ENCODE results near the gene BST1.
"Not testable (repeated sequence)": the region's sequence is repeated elsewhere in the genome, so short reads cannot be mapped to it uniquely, and the experiment has no call there.

The BST1 gene

DNA sequence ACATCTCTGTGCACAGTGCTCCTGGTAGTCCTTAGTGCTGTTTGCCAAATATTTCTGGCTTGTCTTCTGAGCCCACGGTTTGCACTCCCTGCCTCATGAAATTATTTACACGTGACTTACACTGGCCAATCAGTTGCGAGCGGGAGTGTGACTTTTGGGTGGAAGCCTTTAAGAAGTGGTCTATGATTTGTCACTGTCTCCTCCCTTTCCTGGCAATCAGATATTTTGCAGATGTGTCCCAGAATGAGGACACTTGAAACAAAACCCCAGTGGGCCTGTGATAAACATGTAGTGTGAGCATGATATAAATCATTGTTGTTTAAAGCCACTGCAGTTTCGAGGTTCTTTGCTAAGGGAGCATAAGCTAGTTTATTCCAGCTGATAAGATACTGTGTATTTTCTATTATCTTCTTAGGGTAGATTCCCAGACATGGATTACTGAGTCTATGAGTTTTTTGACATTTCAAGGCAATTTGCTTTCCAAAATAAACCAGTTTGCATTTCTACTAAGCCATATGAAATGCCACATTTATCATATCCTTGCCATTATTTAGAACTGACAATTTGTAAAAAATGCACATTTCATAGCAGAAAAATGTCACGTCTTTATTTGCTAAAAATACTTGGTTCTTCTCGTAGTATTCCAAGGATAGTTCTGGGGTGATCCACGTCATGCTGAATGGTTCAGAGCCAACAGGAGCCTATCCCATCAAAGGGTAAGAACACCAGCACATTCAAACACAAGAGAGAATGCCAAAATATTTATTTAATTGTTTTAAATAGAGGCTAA is 12.0 kb downstream of the BST1 start:
- no peak for DNase-seq

GRCh38 chr4:15716115-15716514 is 13.2 kb downstream of the BST1 start:
- DNase-seq = no peak

DNA sequence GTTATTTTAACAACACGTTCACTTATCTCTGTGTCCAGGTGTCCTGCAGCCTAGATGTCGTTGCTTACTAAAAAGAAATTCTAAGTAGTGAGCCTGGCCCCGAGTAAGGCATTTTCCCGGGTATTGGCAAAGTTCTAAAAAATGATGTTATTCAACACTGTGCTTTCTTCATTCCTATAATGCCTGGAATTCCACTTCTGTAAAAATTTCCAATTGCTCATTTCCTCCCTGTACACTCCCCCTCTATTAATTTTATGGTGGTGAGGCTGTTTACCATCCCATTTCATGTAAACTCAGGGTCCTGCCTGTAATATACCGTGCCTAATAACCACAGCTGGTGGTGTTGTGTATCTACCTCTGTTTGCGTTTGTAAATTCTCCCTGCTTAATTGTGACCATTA is 14.2 kb downstream of the BST1 start:
- DNase-seq = no peak

GRCh38 chr4:15717657-15718416 is 15.0 kb downstream of the BST1 start:
- no peak for DNase-seq

DNA sequence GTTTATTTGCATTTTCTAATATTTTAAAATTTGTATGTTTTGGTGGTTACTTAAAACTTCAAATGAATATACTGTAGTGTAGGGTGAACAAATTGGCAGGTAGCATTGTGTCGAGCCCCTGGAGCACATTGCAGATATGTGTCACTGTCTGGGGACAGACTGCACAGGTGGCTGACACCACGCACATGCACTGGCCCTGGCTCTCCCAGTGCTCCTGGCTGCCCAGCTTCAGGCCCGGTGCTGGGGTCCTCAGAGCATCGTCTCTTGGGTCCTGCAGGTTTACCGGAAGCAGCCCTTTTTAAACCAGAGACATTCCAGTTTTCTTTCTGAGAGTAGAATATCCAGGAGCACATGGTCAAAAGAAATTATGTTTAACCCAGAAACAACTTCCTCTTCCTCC is 15.6 kb downstream of the BST1 start:
- DNase-seq = no peak

GRCh38 chr4:15718959-15719358 is 16.1 kb downstream of the BST1 start:
- DNase-seq = no peak

DNA sequence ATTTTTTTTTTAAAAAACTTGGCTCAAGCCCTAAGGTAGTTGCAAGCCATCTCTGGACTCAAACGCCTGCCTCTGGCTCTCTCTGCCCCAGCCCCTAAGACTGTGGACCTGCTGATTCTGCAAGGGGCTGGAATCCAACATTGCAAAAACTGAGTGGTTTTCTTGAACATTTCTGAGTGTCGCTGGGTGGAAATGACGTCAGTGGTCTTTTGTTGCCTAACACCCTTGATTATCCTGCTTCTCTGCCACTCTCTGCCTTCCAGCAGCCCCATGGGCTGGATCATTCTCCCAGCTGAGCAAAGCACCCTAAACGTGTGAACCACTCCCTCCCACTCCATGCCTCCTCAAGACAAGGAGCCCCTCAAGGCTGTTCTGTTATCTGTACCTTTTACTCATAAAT is 16.6 kb downstream of the BST1 start:
- DNase-seq = no peak

GRCh38 chr4:15720851-15721250 is 18.0 kb downstream of the BST1 start:
- no peak for DNase-seq

DNA sequence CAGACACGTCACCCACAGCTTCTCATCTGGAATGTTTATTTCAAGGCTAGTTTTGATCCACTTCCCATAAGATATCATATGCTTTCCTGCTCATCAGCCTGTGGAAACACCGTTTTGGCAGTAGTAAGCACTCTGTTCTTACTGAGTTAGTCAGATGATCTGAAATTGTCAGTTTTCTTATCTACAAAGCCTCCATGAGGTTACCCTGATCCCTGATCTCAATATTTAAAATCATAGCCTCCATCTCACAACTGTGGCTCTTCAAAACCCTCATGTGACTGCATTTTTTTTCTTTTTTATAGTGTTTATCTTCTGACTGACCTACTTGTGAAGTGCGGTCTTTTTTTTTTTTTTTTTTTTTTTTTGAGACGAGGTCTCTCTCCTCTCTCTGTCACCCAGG is 22.7 kb downstream of the BST1 start:
- no peak for DNase-seq

DNA sequence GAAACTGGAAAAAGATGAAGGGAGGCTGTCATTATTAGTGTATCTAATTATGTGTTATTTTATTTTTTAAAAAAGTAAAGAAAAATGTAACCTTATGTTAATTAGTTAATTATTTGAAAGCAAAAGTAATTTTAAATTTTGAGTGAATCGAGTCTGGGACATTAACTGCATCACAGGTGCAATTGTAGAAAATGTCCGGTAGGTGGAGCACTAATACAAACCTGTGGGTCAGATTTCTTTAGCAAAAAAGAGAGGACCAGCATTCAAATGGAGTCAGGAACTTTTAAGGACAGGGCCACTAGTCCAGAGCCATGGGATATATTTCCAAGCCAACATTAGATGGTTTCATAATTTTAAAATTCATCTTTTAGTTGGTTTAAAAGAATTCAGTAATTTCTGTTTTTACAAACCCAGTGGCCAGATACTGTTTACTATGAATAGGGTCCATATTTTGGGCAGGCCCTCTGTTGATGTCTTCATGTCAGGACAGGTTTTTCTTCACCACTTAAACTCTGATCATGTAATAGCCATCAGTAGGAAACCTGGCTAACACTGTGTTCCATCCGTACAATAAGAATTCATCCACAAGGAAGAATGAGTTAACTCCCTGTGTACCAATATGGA is 27.2 kb downstream of the BST1 start:
- peak; percentile 16 for DNase-seq

DNA sequence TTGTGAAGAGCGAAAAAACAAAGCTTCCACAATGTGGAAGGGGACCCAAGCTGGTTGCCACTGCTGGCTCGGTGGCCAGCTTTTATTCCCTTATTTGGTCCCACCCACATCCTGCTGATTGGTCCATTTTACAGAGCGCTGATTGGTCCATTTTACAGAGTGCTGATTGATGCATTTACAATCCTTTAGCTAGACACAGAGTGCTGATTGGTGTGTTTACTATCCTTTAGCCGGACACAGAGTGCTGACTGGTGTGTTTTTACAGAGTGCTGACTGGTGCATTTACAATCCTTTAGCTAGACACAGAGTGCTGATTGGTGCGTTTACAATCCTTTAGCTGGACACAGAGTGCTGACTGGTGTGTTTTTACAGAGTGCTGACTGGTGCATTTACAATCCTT is 30.2 kb downstream of the BST1 start:
- not testable (repeated sequence) for DNase-seq

- no peak for DNase-seq
Measured at GRCh38 chr4:15735536-15735935, 32.7 kb downstream of the BST1 start.

- DNase-seq = no peak
Measured at GRCh38 chr4:15736514-15737050, 33.7 kb downstream of the BST1 start.

DNA sequence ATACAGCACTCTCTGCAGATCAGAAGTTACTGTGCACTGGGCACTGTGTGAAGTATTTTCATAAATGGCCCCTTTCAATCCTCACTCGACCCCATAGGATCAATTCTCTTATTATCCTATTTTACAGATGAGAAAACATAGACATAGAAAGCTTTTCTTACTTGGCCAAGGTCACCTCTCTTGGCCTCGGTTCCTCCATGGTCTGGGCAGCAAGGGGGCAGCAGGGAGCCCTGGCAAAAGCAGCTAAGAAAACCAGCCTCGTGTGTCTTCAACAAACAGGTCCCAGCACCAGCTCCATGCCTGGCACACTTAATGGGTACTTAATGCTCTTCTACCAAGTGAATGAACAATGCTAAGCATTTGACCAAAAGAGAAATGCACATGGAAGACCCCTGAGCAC is 34.4 kb downstream of the BST1 start:
- no peak for DNase-seq

GRCh38 chr4:15738877-15739276 is 36.0 kb downstream of the BST1 start:
- DNase-seq = peak; percentile 29

DNA sequence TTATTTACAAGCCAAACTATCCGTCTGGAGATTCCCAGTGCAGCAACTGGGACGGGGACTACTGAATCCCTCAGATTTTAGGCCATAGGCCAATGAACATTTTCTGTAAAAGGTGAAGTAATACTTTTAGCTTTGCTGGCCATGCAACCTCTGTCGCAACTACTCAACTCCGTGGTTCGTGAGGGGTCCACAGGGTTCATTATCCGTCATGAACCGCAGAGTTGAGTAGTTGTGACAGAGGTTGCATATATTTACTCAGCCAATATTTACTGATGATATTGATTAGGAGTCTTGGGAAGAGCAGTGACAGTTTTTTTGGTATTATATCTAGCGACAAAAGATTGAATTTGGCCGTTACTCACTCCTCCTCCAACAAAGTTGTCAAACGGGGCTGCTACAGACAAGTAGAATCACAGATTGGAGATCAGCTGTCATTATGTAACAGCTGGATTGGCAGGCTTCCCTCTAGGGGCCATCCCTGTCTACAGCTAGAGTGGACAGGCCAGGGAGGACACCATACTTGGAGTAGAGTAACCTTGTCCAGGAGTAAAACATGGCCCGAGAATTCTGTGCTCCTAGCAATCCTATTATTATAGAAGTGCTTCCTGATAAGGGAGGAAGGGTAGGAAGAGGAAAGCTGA is 38.0 kb downstream of the BST1 start:
- no peak for DNase-seq

GRCh38 chr4:15742083-15742582 is 39.3 kb downstream of the BST1 start:
- DNase-seq = no peak

GRCh38 chr4:15742637-15743036 is 39.8 kb downstream of the BST1 start:
- DNase-seq = no peak

- DNase-seq = no peak
Measured at GRCh38 chr4:15744016-15744545, 41.2 kb downstream of the BST1 start.

- DNase-seq = no peak
Measured at GRCh38 chr4:15746110-15746509, 43.2 kb downstream of the BST1 start.

DNA sequence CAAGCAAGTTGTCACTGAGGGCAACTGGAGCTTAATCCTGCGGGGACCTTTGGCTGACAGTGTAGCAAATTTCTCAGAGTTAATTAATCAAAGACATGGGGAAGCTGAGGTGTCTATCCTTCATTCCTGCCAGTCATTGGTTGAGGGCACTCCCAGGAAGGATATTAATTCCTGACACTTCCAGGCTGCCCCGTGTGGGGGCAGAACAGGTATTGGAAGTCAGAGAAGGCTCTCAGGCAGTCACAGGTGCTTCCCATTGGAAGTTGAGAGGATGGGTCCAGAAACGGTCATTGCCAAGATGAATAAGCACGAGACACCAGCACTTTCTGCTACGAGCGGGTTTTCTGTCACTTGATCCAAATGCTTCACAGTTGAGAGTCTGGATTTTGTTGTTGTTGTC is 46.1 kb downstream of the BST1 start:
- no peak for DNase-seq

DNA sequence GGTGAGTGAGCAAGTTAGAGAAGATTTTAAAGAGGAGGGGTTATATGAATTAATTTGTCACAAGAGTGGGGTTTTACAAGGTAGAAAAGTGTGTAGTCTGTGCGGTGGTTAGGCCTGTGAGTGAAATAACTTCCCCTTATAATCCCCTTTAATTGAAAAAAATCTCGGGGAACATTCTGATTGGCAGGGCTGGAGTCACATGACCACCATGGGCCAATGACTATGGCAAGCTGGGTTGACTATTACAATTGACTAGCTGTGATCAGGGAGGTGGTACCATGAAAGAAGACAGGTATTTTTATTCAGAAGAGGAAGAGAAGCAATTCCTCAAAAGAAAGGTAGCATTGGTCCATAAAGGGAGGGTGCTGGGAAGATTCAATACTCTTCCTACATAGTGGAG is 48.3 kb downstream of the BST1 start:
- no peak for DNase-seq

DNA sequence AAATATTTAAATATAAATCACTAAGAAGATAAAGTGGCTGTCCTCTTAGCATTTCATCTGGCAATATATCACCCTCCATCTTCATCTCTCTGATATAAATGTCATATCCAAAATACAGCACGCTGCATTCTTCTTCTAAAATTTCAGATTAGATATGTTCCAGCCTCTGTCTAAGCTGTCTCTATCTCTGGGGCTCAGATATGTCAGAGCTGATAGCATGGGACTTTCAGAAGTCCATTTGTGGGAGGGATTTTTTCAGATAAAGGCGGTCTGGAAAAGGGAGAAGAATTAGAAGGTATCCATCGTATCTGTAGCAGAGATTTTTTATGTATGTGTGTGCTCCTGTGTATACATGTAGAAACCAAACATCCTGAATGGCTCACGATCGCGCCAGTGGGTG is 50.2 kb downstream of the BST1 start:
- no peak for DNase-seq
